SU-DHL-6 (cell line): ENCODE measurements around the gene TRUB1.

Source experiments
- CTCF ChIP-seq: fragments of 200-600 bp; sonication (generic); IDR thresholded peaks from one replicate; pipeline ENCODE4 v1.5.1; 2017; ENCODE audit warnings: antibody characterized with exemption, mild to moderate bottlenecking, low read length, moderate library complexity; ENCODE audit not compliant: insufficient read depth, poor library complexity, severe bottlenecking
- EZH2phosphoT487 ChIP-seq: fragments of 200-600 bp; sonication (generic), shearing (Covaris generic); conservative IDR thresholded peaks from 2 replicates; pipeline ENCODE4 v1.6.1; 2018; ENCODE audit warnings: mild to moderate bottlenecking, antibody characterized with exemption, low read length, moderate library complexity, mixed read lengths

- TF ChIP-seq CTCF (no peak), EZH2phosphoT487 (no peak)
These were observed 36.6 kb downstream of the TRUB1 start for GRCh38 chr10:114974625-114975024.
